Gastrocnemius medialis (tissue), 4 donors: Measurements from ENCODE around the gene TUBB.
"Not testable (repeated sequence)": the region's sequence is repeated elsewhere in the genome, so short reads cannot be mapped to it uniquely, and the experiment has no call there.

ENCODE experiments used
- CTCF ChIP-seq, 5 experiments: fragments of 450-650 bp in 3 of 5; fragments of 200-600 bp in 2 of 5; sonication (generic) in 2 of 5; IDR thresholded peaks in 4 of 5; conservative IDR thresholded peaks in 1 of 5; 1 replicate in 4 of 5; 2 replicates in 1 of 5; pipeline ENCODE4 v1.5.1; 2016 to 2019; ENCODE audit warnings: antibody characterized with exemption in 5 of 5, mild to moderate bottlenecking in 3 of 5, moderate library complexity in 3 of 5
- POLR2A ChIP-seq, 2 donors: fragments of 450-650 bp; IDR thresholded peaks; one replicate each; pipeline ENCODE4 v1.6.1; 2017; ENCODE audit warnings: antibody characterized with exemption in 2 of 2, mild to moderate bottlenecking in 2 of 2, moderate library complexity in 2 of 2

- not testable (repeated sequence) for TF ChIP-seq CTCF (IDR thresholded peaks at IDR 0.05 in 4 of 5, conservative IDR thresholded peaks at IDR 0.05 in 1 of 5); POLR2A (IDR thresholded peaks at IDR 0.05)
These were observed 1.8 kb downstream of the TUBB start for GRCh38 chr6:30722025-30722279.
